Effector CD8-positive, alpha-beta T cell (primary cell): ENCODE data around the gene SLC35B1.

Experiments used
- DNase-seq: peaks from one replicate; lab custom pipeline; 2025; lab: John Stamatoyannopoulos, UW

SLC35B1 gene

GRCh38 chr17:49670641-49671040 lies 37.1 kb downstream of the SLC35B1 start:
- no peak for DNase-seq

- no peak for DNase-seq
Measured at GRCh38 chr17:49670002-49670401, 37.8 kb downstream of the SLC35B1 start.

- no peak for DNase-seq
Measured at GRCh38 chr17:49667854-49668253, 39.9 kb downstream of the SLC35B1 start.

- DNase-seq = no peak
Measured at GRCh38 chr17:49664706-49665211, 43.0 kb downstream of the SLC35B1 start.

GRCh38 chr17:49659661-49660382 lies 47.9 kb downstream of the SLC35B1 start:
- DNase-seq = no peak

DNA sequence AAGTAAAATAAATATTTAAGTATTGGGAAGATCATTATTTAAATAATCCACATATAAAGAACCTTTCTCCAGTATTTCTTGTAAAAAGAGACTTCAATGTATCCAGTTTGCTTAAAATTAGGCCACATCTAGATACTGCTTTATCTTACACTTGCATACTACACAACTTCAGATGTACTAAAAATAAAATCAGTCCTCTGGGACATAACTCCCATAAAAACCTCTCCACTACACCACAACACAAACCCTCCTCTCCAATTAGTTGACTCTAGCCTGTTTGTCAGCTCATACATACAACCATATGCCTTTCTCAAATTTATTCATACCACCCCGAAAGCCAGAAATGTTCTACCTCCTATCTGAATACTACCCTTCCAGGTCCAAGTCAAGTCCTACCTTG lies 51.5 kb downstream of the SLC35B1 start:
- no peak for DNase-seq
